Cardiac fibroblast (primary cell): ENCODE data around the gene BEND7.
"Not testable (repeated sequence)": the region's sequence is repeated elsewhere in the genome, so short reads cannot be mapped to it uniquely, and the experiment has no call there.

ENCODE experiments used
- DNase-seq, 2 donors: peaks; one replicate each; pipeline versions ENCODE4 v3.0.0 to v3.0.0-alpha.2; 2010; ENCODE audit warnings: low read depth in 2 of 2
- H3K4me3 ChIP-seq, 2 donors: replicated peaks in 1 of 2; 1 replicate in 1 of 2; 2 replicates in 1 of 2; pipeline ENCODE4 v1.5.1; 2011; ENCODE audit warnings: low read depth in 2 of 2, low read length in 2 of 2, mild to moderate bottlenecking in 2 of 2, moderate library complexity in 1 of 2
- CTCF ChIP-seq: IDR thresholded peaks from one replicate; pipeline ENCODE4 v1.5.1; 2011; ENCODE audit warnings: low read depth, mild to moderate bottlenecking, low read length, inconsistent platforms

BEND7 gene

GRCh38 chr10:13437026-13437555 is 91.7 kb downstream of the BEND7 start:
- no peak overlapping the region for H3K4me3 ChIP-seq
- DNase-seq = no peak
- TF ChIP-seq CTCF = no peak

- not testable (repeated sequence) for DNase-seq, H3K4me3 ChIP-seq
Measured at GRCh38 chr10:13427943-13428342, 100.9 kb downstream of the BEND7 start.

GRCh38 chr10:13425397-13425796 is 103.4 kb downstream of the BEND7 start:
- H3K4me3 ChIP-seq = no peak overlapping the region
- no peak for TF ChIP-seq CTCF
- DNase-seq = no peak

GRCh38 chr10:13422800-13423199 is 106.0 kb downstream of the BEND7 start:
- TF ChIP-seq CTCF = no peak
- no peak overlapping the region for H3K4me3 ChIP-seq
- DNase-seq = no peak

- DNase-seq = no peak
- no peak for TF ChIP-seq CTCF
Measured at GRCh38 chr10:13421382-13421917, 107.4 kb downstream of the BEND7 start.

GRCh38 chr10:13420532-13421307 is 108.1 kb downstream of the BEND7 start:
- no peak overlapping the region for H3K4me3 ChIP-seq
- no peak for TF ChIP-seq CTCF
- no peak for DNase-seq

More at GRCh38 chr10:13421382-13421917, 107.4 kb downstream of the BEND7 start:
- no peak overlapping the region for H3K4me3 ChIP-seq

- TF ChIP-seq CTCF = no peak
- H3K4me3 ChIP-seq = no peak overlapping the region
Measured at GRCh38 chr10:13417459-13418126, 111.2 kb downstream of the BEND7 start.

More at GRCh38 chr10:13417459-13418126, 111.2 kb downstream of the BEND7 start:
- DNase-seq = no peak
